Endothelial cell of umbilical vein (primary cell): ENCODE data around the gene PRKAR1B. TPM values are rescaled to one million over a fixed set of nuclear protein-coding genes. Genes with fewer than 3 reads are reported as not detected.

Source experiments
- BruUV-seq: library from RNA; stranded (reverse); fragments of 400-500 nt; replicated peaks from 2 replicates; lab custom pipeline; 2021; lab: Mats Ljungman, UMichigan
- CTCF ChIA-PET: fragments of 300-600, 350-600 bp; sonication (Branson Sonifier 250); formaldehyde crosslinking; loops from one replicate; lab custom pipeline; 2021; ENCODE audit warnings: antibody characterized with exemption, inconsistent platforms; lab: Charles Lee
- POLR2A ChIA-PET: fragments of 300-600, 350-600 bp; sonication (Branson Sonifier 250); formaldehyde crosslinking; loops from one replicate; lab custom pipeline; 2021; ENCODE audit warnings: antibody characterized with exemption, inconsistent platforms; lab: Charles Lee
- DNase-seq: peaks from one replicate; pipeline ENCODE4 v3.0.0-alpha.2; 2011; ENCODE audit warnings: low read depth, low spot score
- FAIRE-seq: peaks from 2 replicates; lab custom pipeline; 2011; peaks lifted over from hg19 to GRCh38; lab: Jason Lieb, UNC
- H2AFZ ChIP-seq: 2 replicates; pipeline ENCODE4 v1.6.0; 2012; ENCODE audit warnings: low read depth, low read length, control low read depth, inconsistent platforms
- H3K27ac ChIP-seq: 2 replicates; pipeline ENCODE4 v1.5.1; 2011; ENCODE audit warnings: low read depth, mild to moderate bottlenecking, control low read depth, low read length, moderate library complexity; ENCODE audit not compliant: insufficient read depth
- H3K27me3 ChIP-seq, 2 experiments: 2 replicates each; pipeline versions ENCODE4 v1.6.0 to v1.6.1; 2011; ENCODE audit warnings: low read length in 2 of 2, mixed read lengths in 1 of 2; ENCODE audit not compliant: control insufficient read depth in 2 of 2, insufficient read depth in 2 of 2
- H3K36me3 ChIP-seq, 2 experiments: 2 replicates in 1 of 2; 3 replicates in 1 of 2; pipeline ENCODE4 v1.5.1; 2011; ENCODE audit warnings: low read length in 2 of 2, mild to moderate bottlenecking in 1 of 2, moderate library complexity in 1 of 2; ENCODE audit not compliant: control insufficient read depth in 2 of 2, insufficient read depth in 2 of 2; ENCODE audit errors: extremely low read depth in 1 of 2
- H3K4me1 ChIP-seq: 3 replicates; pipeline ENCODE4 v1.5.1; 2011; ENCODE audit warnings: mild to moderate bottlenecking, low read length; ENCODE audit not compliant: control insufficient read depth, insufficient read depth; ENCODE audit errors: extremely low read depth
- H3K4me2 ChIP-seq: 2 replicates; pipeline ENCODE4 v1.6.1; 2011; ENCODE audit warnings: low read length, control low read depth, mixed read lengths; ENCODE audit not compliant: insufficient read depth
- H3K4me3 ChIP-seq, 3 experiments: fragments of 200-600 bp in 1 of 3; sonication (generic), shearing (Covaris generic) in 1 of 3; replicated peaks in 1 of 3; 2 replicates each; pipeline ENCODE4 v1.5.1; 2011 to 2016; ENCODE audit warnings: control low read depth in 3 of 3, low read length in 3 of 3, mild to moderate bottlenecking in 2 of 3, inconsistent platforms in 1 of 3, low read depth in 1 of 3, moderate library complexity in 1 of 3; ENCODE audit not compliant: insufficient read depth in 1 of 3
- H3K79me2 ChIP-seq: 2 replicates; pipeline ENCODE4 v1.6.0; 2012; ENCODE audit warnings: low read length, inconsistent platforms; ENCODE audit not compliant: control insufficient read depth, insufficient read depth
- H3K9ac ChIP-seq: replicated peaks from 2 replicates; pipeline ENCODE3; 2011; ENCODE audit warnings: low read length, control low read depth; ENCODE audit not compliant: insufficient read depth; ENCODE audit errors: extremely low read depth
- H3K9me1 ChIP-seq: replicated peaks from 3 replicates; pipeline ENCODE4 v1.6.0; 2011; ENCODE audit warnings: mild to moderate bottlenecking, low read length; ENCODE audit not compliant: control insufficient read depth, insufficient read depth; ENCODE audit errors: extremely low read depth
- H3K9me3 ChIP-seq: replicated peaks from 2 replicates; pipeline ENCODE4 v1.5.1; 2012; ENCODE audit warnings: low read length, inconsistent platforms; ENCODE audit not compliant: control insufficient read depth, insufficient read depth
- H4K20me1 ChIP-seq: replicated peaks from 2 replicates; pipeline ENCODE3; 2011; ENCODE audit warnings: mild to moderate bottlenecking, low read length; ENCODE audit not compliant: control insufficient read depth, insufficient read depth; ENCODE audit errors: extremely low read depth
- EZH2 ChIP-seq: IDR thresholded peaks from 2 replicates; pipeline ENCODE4 v1.6.1; 2012; ENCODE audit warnings: borderline replicate concordance, low read depth, mild to moderate bottlenecking, moderate library complexity, low read length, inconsistent platforms; ENCODE audit not compliant: severe bottlenecking
- FOS ChIP-seq: IDR thresholded peaks from 2 replicates; pipeline ENCODE4 v1.6.1; 2011; ENCODE audit warnings: mild to moderate bottlenecking, low read length, moderate library complexity, borderline replicate concordance; ENCODE audit not compliant: insufficient read depth
- GATA2 ChIP-seq: IDR thresholded peaks from 2 replicates; pipeline ENCODE4 v1.7.0; 2011; ENCODE audit warnings: low read depth, mild to moderate bottlenecking, moderate library complexity, mixed read lengths, low read length; ENCODE audit not compliant: insufficient read length, insufficient read depth
- JUN ChIP-seq: IDR thresholded peaks from 2 replicates; pipeline ENCODE4 v1.6.1; 2011; ENCODE audit warnings: borderline replicate concordance, low read depth; ENCODE audit not compliant: insufficient read length, insufficient read depth
- MYC ChIP-seq: IDR thresholded peaks from one replicate; pipeline ENCODE4 v1.6.1; 2011; ENCODE audit warnings: mild to moderate bottlenecking, low read depth, low read length
- POLR2A ChIP-seq: IDR thresholded peaks from 2 replicates; pipeline ENCODE4 v1.6.1; 2012; ENCODE audit warnings: low read depth, mild to moderate bottlenecking, control low read depth, low read length
- POLR2AphosphoS5 ChIP-seq: IDR thresholded peaks from 2 replicates; pipeline ENCODE4 v1.6.1; 2012; ENCODE audit warnings: low read depth, mild to moderate bottlenecking, control low read depth, low read length, moderate library complexity; ENCODE audit not compliant: insufficient read depth
- dilution Hi-C: fragments of 300-500 bp; cut with MboI; formaldehyde crosslinking; loops from one replicate; pipeline ENCODE4 v1.15.0; 2019; ENCODE audit warnings: low sequenced_read_pairs; ENCODE audit not compliant: extremely low pct_ligation_motif_present
- intact Hi-C: fragments of 100-400 bp; cut with micrococcal nuclease; formaldehyde crosslinking; loops from one replicate; pipeline ENCODE4 v1.10.0; 2022
- polyA plus RNA-seq, 4 experiments: library from polyadenylated mRNA; depleted of rRNA in 3 of 4; stranded (reverse) in 3 of 4; unstranded in 1 of 4; fragments of >200 nt; gene quantifications; 2 replicates each; pipeline versions ENCODE4 v1.2.1 to v1.2.3, GENCODE V29; 2011 to 2012; ENCODE audit warnings: missing spikeins in 1 of 4
- total RNA-seq: library from RNA; stranded (reverse); gene quantifications from 2 replicates; pipeline ENCODE4 v1.2.3, GENCODE V29; 2021
- TF ChIP-seq, protein P1 (sequence below): IDR thresholded peaks from 2 replicates; pipeline ENCODE4 v1.6.1; 2011; ENCODE audit not compliant: insufficient read depth, insufficient read length
- TF ChIP-seq, protein P2 (sequence below), 2 donors: IDR thresholded peaks; 1 replicate in 1 of 2; 2 replicates in 1 of 2; pipeline ENCODE4 v1.5.1; 2011; ENCODE audit warnings: low read length in 2 of 2, mild to moderate bottlenecking in 2 of 2, moderate library complexity in 2 of 2, control low read depth in 1 of 2, inconsistent platforms in 1 of 2, low read depth in 1 of 2; ENCODE audit not compliant: insufficient read depth in 1 of 2; ENCODE audit errors: extremely low read depth in 1 of 2

Gene PRKAR1B
- total and polyA plus RNA-seq, 2 donors (not counting 3 experiments of a cell fraction or from before 2014, with no cell fraction given), result 15.4 to 29.2 TPM

DNA sequence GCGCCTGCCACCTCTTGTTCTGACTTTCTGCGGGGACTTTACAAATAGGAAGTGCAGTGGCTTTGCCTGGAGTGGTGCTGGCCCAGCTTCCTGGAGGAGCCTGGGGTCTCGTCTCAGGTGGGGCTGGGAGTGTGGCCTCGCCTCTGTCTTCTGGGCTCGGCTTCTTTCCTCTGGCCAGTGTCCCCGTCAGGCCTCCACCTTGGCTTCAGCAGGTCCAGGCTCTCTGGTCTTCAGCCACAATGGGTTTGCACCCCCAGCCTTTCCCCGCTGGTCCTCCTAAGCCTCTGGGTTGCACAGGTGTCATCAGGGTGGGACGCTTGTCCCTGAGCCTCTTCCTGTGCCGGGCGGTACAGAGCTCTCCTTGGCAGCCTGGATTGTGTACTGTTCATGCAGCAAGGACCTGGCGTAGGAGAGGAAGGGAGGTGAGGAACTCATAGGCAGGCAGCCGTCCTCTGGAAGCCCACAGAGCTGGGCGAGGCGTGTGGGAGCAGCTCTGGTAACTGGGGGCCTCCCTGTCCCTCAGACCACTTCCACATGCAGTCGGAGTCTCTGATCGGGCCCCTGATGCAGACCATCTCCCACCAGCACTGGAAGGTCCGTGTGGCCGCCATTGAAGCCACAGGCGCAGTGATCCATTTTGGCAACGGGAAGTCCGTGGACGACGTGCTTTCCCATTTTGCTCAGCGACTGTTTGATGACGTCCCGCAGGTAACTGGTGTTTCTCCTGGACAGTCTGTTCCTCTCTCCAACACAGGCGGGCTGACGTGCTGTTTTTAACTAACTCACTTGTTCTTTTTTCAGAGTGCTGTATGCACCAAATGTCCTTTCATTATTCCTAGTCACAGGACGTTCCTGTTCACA is 2.3 kb upstream of the PRKAR1B start:
- CTCF ChIA-PET, result interaction anchor here (1.3 kb wide), 1 partner anchor 407 kb away, joined by 4 read pairs; no protein-coding TSS in a partner anchor

More for the DNA sequence above, 2.3 kb upstream of the PRKAR1B start:
- H2AFZ ChIP-seq, result no peak overlapping the region
- no peak overlapping the region for H3K27ac ChIP-seq
- DNase-seq (no peak), FAIRE-seq (no peak)
- peaks cover 15% of the 10 kb centered on the region for H3K4me1 ChIP-seq
- no peak overlapping the region for H3K9ac ChIP-seq
- intact Hi-C loops, result loop anchor here (5.0 kb wide), 1 partner anchor 212 kb away; the partner anchor contains the start of gene PDGFA
- H4K20me1 ChIP-seq, result no peaks in the 10 kb centered on the region
- no TSS peak for BruUV-seq
- H3K4me3 ChIP-seq, result no peak overlapping the region
- no peaks in the 10 kb centered on the region for H3K27me3 ChIP-seq
- H3K36me3 ChIP-seq, result peaks cover 0 to 17% of the 10 kb centered on the region in 2 experiments
- dilution Hi-C loops, result no loop called here
- H3K79me2 ChIP-seq, result peaks cover 56% of the 10 kb centered on the region
- peaks cover 4% of the 10 kb centered on the region for H3K9me3 ChIP-seq
- TF ChIP-seq MYC, result no peak
- TF ChIP-seq, protein P1, sequence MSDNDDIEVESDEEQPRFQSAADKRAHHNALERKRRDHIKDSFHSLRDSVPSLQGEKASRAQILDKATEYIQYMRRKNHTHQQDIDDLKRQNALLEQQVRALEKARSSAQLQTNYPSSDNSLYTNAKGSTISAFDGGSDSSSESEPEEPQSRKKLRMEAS, result no peak
- TF ChIP-seq GATA2, result no peak
- TF ChIP-seq POLR2AphosphoS5, result no peak
- no peak for TF ChIP-seq POLR2A
- TF ChIP-seq FOS, result no peak
- TF ChIP-seq JUN, result no peak
- TF ChIP-seq, protein P2, sequence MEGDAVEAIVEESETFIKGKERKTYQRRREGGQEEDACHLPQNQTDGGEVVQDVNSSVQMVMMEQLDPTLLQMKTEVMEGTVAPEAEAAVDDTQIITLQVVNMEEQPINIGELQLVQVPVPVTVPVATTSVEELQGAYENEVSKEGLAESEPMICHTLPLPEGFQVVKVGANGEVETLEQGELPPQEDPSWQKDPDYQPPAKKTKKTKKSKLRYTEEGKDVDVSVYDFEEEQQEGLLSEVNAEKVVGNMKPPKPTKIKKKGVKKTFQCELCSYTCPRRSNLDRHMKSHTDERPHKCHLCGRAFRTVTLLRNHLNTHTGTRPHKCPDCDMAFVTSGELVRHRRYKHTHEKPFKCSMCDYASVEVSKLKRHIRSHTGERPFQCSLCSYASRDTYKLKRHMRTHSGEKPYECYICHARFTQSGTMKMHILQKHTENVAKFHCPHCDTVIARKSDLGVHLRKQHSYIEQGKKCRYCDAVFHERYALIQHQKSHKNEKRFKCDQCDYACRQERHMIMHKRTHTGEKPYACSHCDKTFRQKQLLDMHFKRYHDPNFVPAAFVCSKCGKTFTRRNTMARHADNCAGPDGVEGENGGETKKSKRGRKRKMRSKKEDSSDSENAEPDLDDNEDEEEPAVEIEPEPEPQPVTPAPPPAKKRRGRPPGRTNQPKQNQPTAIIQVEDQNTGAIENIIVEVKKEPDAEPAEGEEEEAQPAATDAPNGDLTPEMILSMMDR (IDR thresholded peaks at IDR 0.05; ENCODE audit: extremely low read depth in 1 of 2, insufficient read depth in 1 of 2, low read depth in 1 of 2, low read length in 2 of 2), result no peak
- TF ChIP-seq EZH2, result no peak
- POLR2A ChIA-PET, result no interaction called here
- no peaks in the 10 kb centered on the region for H3K9me1 ChIP-seq
- no peak overlapping the region for H3K4me2 ChIP-seq
